ENCODE results near the gene MBD3.
"Not testable (repeated sequence)": the region's sequence is repeated elsewhere in the genome, so short reads cannot be mapped to it uniquely, and the experiment has no call there.

Gene MBD3

GRCh38 chr19:1568320-1569019, 24.2 kb downstream of the MBD3 start, which contains the start of gene MEX3D:
MEX3D (minus strand) TSS chr19:1568325; CDS start chr19:1568058, 267 bp downstream.
- DNase-seq: peak; percentile 28

GRCh38 chr19:1567848-1568227, 24.8 kb downstream of the MBD3 start:
- DNase-seq: no peak

- DNase-seq: no peak
Measured at GRCh38 chr19:1567116-1567847, 25.4 kb downstream of the MBD3 start.

- peak; percentile 32 for DNase-seq
Measured at GRCh38 chr19:1566392-1567115, 26.1 kb downstream of the MBD3 start.

- no peak for DNase-seq
Measured at GRCh38 chr19:1563251-1563650, 29.4 kb downstream of the MBD3 start.

- DNase-seq: no peak
Measured at GRCh38 chr19:1561236-1561842, 31.3 kb downstream of the MBD3 start.

GRCh38 chr19:1560286-1560882, 32.3 kb downstream of the MBD3 start:
- no peak for DNase-seq

GRCh38 chr19:1558552-1558951, 34.1 kb downstream of the MBD3 start:
- no peak for DNase-seq

- no peak for DNase-seq
Measured at GRCh38 chr19:1556390-1557070, 36.1 kb downstream of the MBD3 start.

GRCh38 chr19:1555487-1556389, 36.9 kb downstream of the MBD3 start:
- DNase-seq: no peak

GRCh38 chr19:1554968-1555367, 37.7 kb downstream of the MBD3 start:
- DNase-seq: no peak

GRCh38 chr19:1553415-1553814, 39.2 kb downstream of the MBD3 start:
- DNase-seq: no peak

GRCh38 chr19:1551068-1552040, 41.3 kb downstream of the MBD3 start:
- DNase-seq: no peak

GRCh38 chr19:1549332-1549945, 43.2 kb downstream of the MBD3 start:
- no peak for DNase-seq

GRCh38 chr19:1540365-1540925, 52.2 kb downstream of the MBD3 start:
- no peak for DNase-seq

- DNase-seq: not testable (repeated sequence)
Measured at GRCh38 chr19:1539749-1540148, 52.9 kb downstream of the MBD3 start.

- DNase-seq: no peak
Measured at GRCh38 chr19:1538978-1539377, 53.7 kb downstream of the MBD3 start.

GRCh38 chr19:1535699-1536098, 57.0 kb downstream of the MBD3 start:
- not testable (repeated sequence) for DNase-seq

- no peak for DNase-seq
Measured at GRCh38 chr19:1534972-1535371, 57.7 kb downstream of the MBD3 start.

Measured in NCI-H2171 treated with DMSO at 0.1 percent for 48 hours (cell line).